ELF-1 (cell line): Measurements from ENCODE around the gene HDDC3.
"Not testable (repeated sequence)": the region's sequence is repeated elsewhere in the genome, so short reads cannot be mapped to it uniquely, and the experiment has no call there.

Experiments used
- DNase-seq: peaks from one replicate; pipeline ENCODE4 v3.0.0-alpha.2; 2016; ENCODE audit warnings: low read depth, low spot score

The HDDC3 gene

GRCh38 chr15:90930861-90931574, 1.3 kb downstream of the HDDC3 start:
- DNase-seq: no peak

- no peak for DNase-seq
These were observed 2.9 kb downstream of the HDDC3 start for GRCh38 chr15:90929246-90930019.

GRCh38 chr15:90928106-90928505, 4.2 kb downstream of the HDDC3 start:
- not testable (repeated sequence) for DNase-seq

GRCh38 chr15:90926766-90927165, 5.6 kb downstream of the HDDC3 start:
- not testable (repeated sequence) for DNase-seq

- DNase-seq: no peak
These were observed 8.0 kb downstream of the HDDC3 start for GRCh38 chr15:90924375-90924774.

- not testable (repeated sequence) for DNase-seq
These were observed 9.5 kb downstream of the HDDC3 start for GRCh38 chr15:90922712-90923322.

- no peak for DNase-seq
These were observed 10.5 kb downstream of the HDDC3 start for GRCh38 chr15:90921887-90922286.

GRCh38 chr15:90918835-90919234, 13.5 kb downstream of the HDDC3 start:
- no peak for DNase-seq

- DNase-seq: no peak
These were observed 14.1 kb downstream of the HDDC3 start for GRCh38 chr15:90918034-90918788.

- no peak for DNase-seq
These were observed 14.8 kb downstream of the HDDC3 start for GRCh38 chr15:90917569-90917968.

- DNase-seq: no peak
These were observed 15.9 kb downstream of the HDDC3 start for GRCh38 chr15:90916461-90916860.

- no peak for DNase-seq
These were observed 16.4 kb downstream of the HDDC3 start for GRCh38 chr15:90915808-90916440.

- no peak for DNase-seq
These were observed 17.0 kb downstream of the HDDC3 start for GRCh38 chr15:90915216-90915807.

GRCh38 chr15:90914305-90915080, 17.9 kb downstream of the HDDC3 start:
- DNase-seq: no peak

- no peak for DNase-seq
These were observed 18.9 kb downstream of the HDDC3 start for GRCh38 chr15:90913398-90913944.

GRCh38 chr15:90912770-90913075, 19.6 kb downstream of the HDDC3 start:
- no peak for DNase-seq

- DNase-seq: no peak
These were observed 20.2 kb downstream of the HDDC3 start for GRCh38 chr15:90911906-90912769.

GRCh38 chr15:90911302-90911623, 21.1 kb downstream of the HDDC3 start:
- DNase-seq: no peak
